Sigmoid colon (tissue), 7 donors: ENCODE results near the gene NDUFAF2. TPM values are rescaled to one million over a fixed set of nuclear protein-coding genes. Genes with fewer than 3 reads are reported as not detected.

Source experiments
- DNase-seq: peaks from one replicate; pipeline ENCODE4 v3.0.0-alpha.2; 2019
- H3K27ac ChIP-seq, 4 donors: fragments of 200-600 bp; sonication (generic); one replicate each; pipeline ENCODE4 v1.5.1; 2016 to 2019; ENCODE audit warnings: mild to moderate bottlenecking in 1 of 4
- H3K27me3 ChIP-seq, 3 donors: fragments of 200-600 bp; sonication (generic); one replicate each; pipeline ENCODE4 v1.5.1; 2019; ENCODE audit warnings: mild to moderate bottlenecking in 1 of 3
- H3K36me3 ChIP-seq, 4 donors: fragments of 200-600 bp; sonication (generic); one replicate each; pipeline ENCODE4 v1.5.1; 2016 to 2019
- H3K4me1 ChIP-seq, 4 donors: fragments of 200-600 bp; sonication (generic); one replicate each; pipeline ENCODE4 v1.5.1; 2017 to 2019
- H3K4me3 ChIP-seq, 4 donors: fragments of 200-600 bp; sonication (generic); one replicate each; pipeline ENCODE4 v1.5.1; 2017 to 2019; ENCODE audit warnings: mild to moderate bottlenecking in 2 of 4, moderate library complexity in 1 of 4
- H3K9me3 ChIP-seq, 4 donors: fragments of 200-600 bp in 3 of 4; sonication (generic) in 3 of 4; one replicate each; pipeline versions ENCODE4 v1.5.1 to v1.6.1; 2013 to 2019
- CTCF ChIP-seq, 4 experiments: fragments of 450-650 bp in 3 of 4; fragments of 200-600 bp in 1 of 4; IDR thresholded peaks; one replicate each; pipeline ENCODE4 v1.5.1; 2016 to 2019; ENCODE audit warnings: antibody characterized with exemption in 4 of 4, mild to moderate bottlenecking in 3 of 4, moderate library complexity in 2 of 4
- EP300 ChIP-seq, 4 donors: sonication (generic); formaldehyde crosslinking; IDR thresholded peaks; one replicate each; pipeline ENCODE4 v1.6.1; 2017; ENCODE audit warnings: antibody characterized with exemption in 4 of 4
- POLR2A ChIP-seq, 2 donors: fragments of 450-650 bp; IDR thresholded peaks; one replicate each; pipeline ENCODE4 v1.6.1; 2016; ENCODE audit warnings: antibody characterized with exemption in 2 of 2, mild to moderate bottlenecking in 2 of 2, moderate library complexity in 2 of 2
- POLR2AphosphoS5 ChIP-seq, 4 donors: sonication (generic); formaldehyde crosslinking; IDR thresholded peaks; one replicate each; pipeline ENCODE4 v1.6.1; 2017; ENCODE audit warnings: antibody characterized with exemption in 4 of 4
- WGBS, 2 donors: extraction: QIAGEN DNeasy Blood & Tissue Kit; methylation state at CpG; one replicate each; pipeline ENCODE4 v1.1.7; 2013; 5-methylcytosine and 5-hydroxymethylcytosine counted together
- intact Hi-C: fragments of 100-400 bp; cut with DNase I; formaldehyde crosslinking; loops from one replicate; pipeline ENCODE4 v1.15.1; 2023
- polyA plus RNA-seq, 3 donors: library from polyadenylated mRNA; stranded (reverse); fragments of 200-250 nt; gene quantifications; one replicate each; pipeline ENCODE4 v1.2.3, GENCODE V29; 2013
- total RNA-seq, 4 donors: library from RNA; depleted of rRNA; stranded (reverse); fragments of >200 nt; gene quantifications; one replicate each; pipeline ENCODE4 v1.1.0, GENCODE V29; 2016
- donor health status: healthy with polysubstance abuse.
- donor health status: Bipolar disorder and iron deficiency.
- donor health status: healthy.

NDUFAF2 gene
- total and polyA plus RNA-seq, 7 donors = 33.5 to 48.6 (median 41.5) TPM

- H3K27me3 ChIP-seq = no peaks in the 10 kb centered on the region
- intact Hi-C loops = no loop called here
- H3K9me3 ChIP-seq = no peaks in the 10 kb centered on the region
- H3K4me1 ChIP-seq = no peaks in the 10 kb centered on the region
- DNase-seq = no peak
- no peak overlapping the region for H3K27ac ChIP-seq
- WGBS, 2 donors = 38 to 39% methylated on average over 2 of the region's 2 CpGs
- H3K36me3 ChIP-seq = no peaks in the 10 kb centered on the region
- TF ChIP-seq POLR2AphosphoS5 (IDR thresholded peaks at IDR 0.05) (no peak), EP300 (IDR thresholded peaks at IDR 0.05) (no peak), POLR2A (IDR thresholded peaks at IDR 0.05) (no peak), CTCF (IDR thresholded peaks at IDR 0.05) (no peak)
- no peak overlapping the region for H3K4me3 ChIP-seq
These were observed 15.6 kb downstream of the NDUFAF2 start for GRCh38 chr5:60960591-60960990.

GRCh38 chr5:60961685-60962084 is 16.7 kb downstream of the NDUFAF2 start:
- Histone ChIP-seq H3K36me3 (no peaks in the 10 kb centered on the region), H3K4me3 (no peak overlapping the region), H3K27ac (no peak overlapping the region), H3K4me1 (no peaks in the 10 kb centered on the region), H3K27me3 (no peaks in the 10 kb centered on the region), H3K9me3 (peaks cover 0 to 4% (median 0%) of the 10 kb centered on the region in 4 donors)
- intact Hi-C loops = no loop called here
- WGBS, 2 donors = 90 to 91% methylated on average over 2 of the region's 2 CpGs
- TF ChIP-seq POLR2A (IDR thresholded peaks at IDR 0.05) (no peak), CTCF (IDR thresholded peaks at IDR 0.05) (no peak), POLR2AphosphoS5 (IDR thresholded peaks at IDR 0.05) (no peak), EP300 (IDR thresholded peaks at IDR 0.05) (no peak)
- DNase-seq = no peak

DNA sequence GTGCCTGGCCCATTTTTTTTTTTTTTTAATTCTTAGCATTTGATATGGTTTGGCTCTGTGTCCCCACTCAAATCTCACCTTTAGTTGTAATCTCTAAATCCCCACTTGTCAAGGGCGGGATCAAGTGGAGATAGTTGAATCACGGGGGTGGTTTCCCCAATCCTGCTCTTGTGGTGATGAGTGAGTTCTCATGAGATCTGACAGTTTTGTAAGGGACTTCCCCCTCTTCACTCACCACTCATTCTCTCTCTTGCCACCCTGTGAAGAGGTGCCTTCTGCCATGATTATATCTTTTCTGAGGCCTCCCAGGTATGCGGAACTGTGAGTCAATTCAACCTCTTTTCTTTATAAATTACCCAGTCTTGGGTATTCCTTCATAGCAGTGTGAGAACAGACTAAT is 27.2 kb downstream of the NDUFAF2 start:
- WGBS, 2 donors = 82 to 92% methylated on average over 3 of the region's 3 CpGs
- no peaks in the 10 kb centered on the region for H3K36me3 ChIP-seq
- TF ChIP-seq EP300 (IDR thresholded peaks at IDR 0.05) = no peak
- no peak for TF ChIP-seq POLR2A (IDR thresholded peaks at IDR 0.05)
- TF ChIP-seq CTCF (IDR thresholded peaks at IDR 0.05) = no peak
- no peak for TF ChIP-seq POLR2AphosphoS5 (IDR thresholded peaks at IDR 0.05)

GRCh38 chr5:60977956-60978737 is 33.1 kb downstream of the NDUFAF2 start:
- DNase-seq = no peak
- Histone ChIP-seq H3K4me3 (no peak overlapping the region), H3K36me3 (no peaks in the 10 kb centered on the region), H3K27me3 (no peaks in the 10 kb centered on the region), H3K4me1 (no peaks in the 10 kb centered on the region), H3K9me3 (no peaks in the 10 kb centered on the region), H3K27ac (no peak overlapping the region)
- intact Hi-C loops = no loop called here
- TF ChIP-seq CTCF (IDR thresholded peaks at IDR 0.05) = no peak
- no peak for TF ChIP-seq POLR2A (IDR thresholded peaks at IDR 0.05)
- no peak for TF ChIP-seq EP300 (IDR thresholded peaks at IDR 0.05)
- no peak for TF ChIP-seq POLR2AphosphoS5 (IDR thresholded peaks at IDR 0.05)
- 78 to 85% methylated on average over 9 of the region's 9 CpGs for WGBS, 2 donors

More for the DNA sequence above, 27.2 kb downstream of the NDUFAF2 start:
- Histone ChIP-seq H3K9me3 (peaks cover 0 to 4% (median 1%) of the 10 kb centered on the region in 4 donors), H3K27ac (no peak overlapping the region), H3K4me3 (no peak overlapping the region), H3K27me3 (no peaks in the 10 kb centered on the region), H3K4me1 (no peaks in the 10 kb centered on the region)
- no peak for DNase-seq
- intact Hi-C loops = no loop called here
